ENCODE results near the gene RBM47.

Gene RBM47

GRCh38 chr4:40623707-40624106 lies 6.0 kb downstream of the RBM47 start:
- no peak for DNase-seq (ENCODE audit: low spot score)

GRCh38 chr4:40622913-40623312 lies 6.8 kb downstream of the RBM47 start:
- no peak for DNase-seq (ENCODE audit: low spot score)

GRCh38 chr4:40621592-40622512 lies 7.8 kb downstream of the RBM47 start:
- peak; percentile 89 for DNase-seq (ENCODE audit: low spot score)

- no peak for DNase-seq (ENCODE audit: low spot score)
Observed at GRCh38 chr4:40621229-40621591, 8.5 kb downstream of the RBM47 start.

- DNase-seq (ENCODE audit: low spot score), result no peak
Observed at GRCh38 chr4:40619600-40619999, 10.1 kb downstream of the RBM47 start.

GRCh38 chr4:40617872-40618271 lies 11.8 kb downstream of the RBM47 start:
- DNase-seq (ENCODE audit: low spot score), result no peak

GRCh38 chr4:40614031-40614430 lies 15.6 kb downstream of the RBM47 start:
- DNase-seq (ENCODE audit: low spot score), result no peak

- DNase-seq (ENCODE audit: low spot score), result no peak
Observed at GRCh38 chr4:40613456-40613855, 16.2 kb downstream of the RBM47 start.

- DNase-seq (ENCODE audit: low spot score), result no peak
Observed at GRCh38 chr4:40612831-40613230, 16.8 kb downstream of the RBM47 start.

GRCh38 chr4:40612283-40612682 lies 17.4 kb downstream of the RBM47 start:
- no peak for DNase-seq (ENCODE audit: low spot score)

- DNase-seq (ENCODE audit: low spot score), result peak; percentile 42
Observed at GRCh38 chr4:40608628-40609027, 21.0 kb downstream of the RBM47 start.

- DNase-seq (ENCODE audit: low spot score), result no peak
Observed at GRCh38 chr4:40607221-40607620, 22.4 kb downstream of the RBM47 start.

- DNase-seq (ENCODE audit: low spot score), result no peak
Observed at GRCh38 chr4:40606239-40606767, 23.4 kb downstream of the RBM47 start.

- no peak for DNase-seq (ENCODE audit: low spot score)
Observed at GRCh38 chr4:40603281-40603680, 26.4 kb downstream of the RBM47 start.

GRCh38 chr4:40601641-40602040 lies 28.0 kb downstream of the RBM47 start:
- no peak for DNase-seq (ENCODE audit: low spot score)

GRCh38 chr4:40600850-40601249 lies 28.8 kb downstream of the RBM47 start:
- DNase-seq (ENCODE audit: low spot score), result no peak

GRCh38 chr4:40599431-40599830 lies 30.2 kb downstream of the RBM47 start:
- no peak for DNase-seq (ENCODE audit: low spot score)

GRCh38 chr4:40596522-40596921 lies 33.1 kb downstream of the RBM47 start:
- no peak for DNase-seq (ENCODE audit: low spot score)

- no peak for DNase-seq (ENCODE audit: low spot score)
Observed at GRCh38 chr4:40595981-40596380, 33.7 kb downstream of the RBM47 start.

- DNase-seq (ENCODE audit: low spot score), result peak; percentile 86
Observed at GRCh38 chr4:40594261-40595178, 35.1 kb downstream of the RBM47 start.

GRCh38 chr4:40592034-40592433 lies 37.6 kb downstream of the RBM47 start:
- no peak for DNase-seq (ENCODE audit: low spot score)

GRCh38 chr4:40587826-40588225 lies 41.8 kb downstream of the RBM47 start:
- peak; percentile 85 for DNase-seq (ENCODE audit: low spot score)

GRCh38 chr4:40587351-40587750 lies 42.3 kb downstream of the RBM47 start:
- DNase-seq (ENCODE audit: low spot score), result no peak

Data from AG20443 (cell line).